HUDEP-2 (cell line): ENCODE measurements around the gene GOT2.
"Not testable (repeated sequence)": the region's sequence is repeated elsewhere in the genome, so short reads cannot be mapped to it uniquely, and the experiment has no call there.

Experiments used
- DNase-seq, 76 experiments: peaks; one replicate each; lab custom pipeline; 2025; ENCODE audit not compliant: unreplicated experiment in 76 of 76; lab: John Stamatoyannopoulos, UW

The GOT2 gene

DNA sequence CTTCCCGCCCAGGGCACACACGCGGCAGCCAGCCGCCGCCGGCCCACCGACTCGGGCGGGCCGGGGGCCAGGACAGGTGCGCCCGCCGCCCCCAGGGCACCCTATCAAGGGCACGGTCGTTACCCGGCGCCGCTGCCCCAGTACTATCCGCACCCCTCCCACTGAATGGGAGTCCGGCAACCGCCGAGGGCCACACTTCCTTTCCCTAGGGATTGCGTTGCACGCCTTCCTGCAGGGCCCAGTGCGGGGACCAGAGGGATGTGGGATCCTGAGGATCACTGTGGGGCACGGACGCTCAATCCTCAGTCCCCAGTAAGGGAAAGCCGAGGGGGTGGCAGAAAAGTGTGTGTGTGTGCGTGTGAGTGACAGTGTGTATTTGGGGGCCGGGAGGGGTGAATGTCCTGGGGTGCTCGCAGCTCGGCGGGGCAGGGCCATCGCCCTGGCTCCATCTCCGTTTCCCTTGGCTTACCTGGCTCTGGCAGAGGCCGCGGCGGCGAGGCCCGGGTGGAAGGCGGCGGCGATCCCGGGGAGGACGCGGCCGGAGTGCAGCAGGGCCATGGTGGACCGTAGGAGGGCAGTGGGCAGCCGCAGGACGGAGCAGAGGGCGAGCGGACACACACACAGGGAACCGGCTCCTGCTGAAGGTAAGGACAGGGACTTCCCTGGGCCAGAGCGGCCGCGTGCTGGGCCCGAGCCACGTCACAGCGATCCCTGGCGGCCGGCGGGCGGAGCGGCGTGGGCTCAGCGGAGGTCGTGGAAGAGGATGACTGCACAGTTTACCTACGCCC lies at the start of gene GOT2:
GOT2 (minus strand) TSS at position 646 of the 788 bp plus-strand sequence; CDS start at position 558, 88 bp downstream.
- DNase-seq: peak in 74 of 76 experiments; percentile 16 to 84 (median 71)

GRCh38 chr16:58779291-58779690 lies 45.2 kb upstream of the GOT2 start:
- not testable (repeated sequence) for DNase-seq

- no peak for DNase-seq
Observed at GRCh38 chr16:58773870-58774269, 39.8 kb upstream of the GOT2 start.

DNA sequence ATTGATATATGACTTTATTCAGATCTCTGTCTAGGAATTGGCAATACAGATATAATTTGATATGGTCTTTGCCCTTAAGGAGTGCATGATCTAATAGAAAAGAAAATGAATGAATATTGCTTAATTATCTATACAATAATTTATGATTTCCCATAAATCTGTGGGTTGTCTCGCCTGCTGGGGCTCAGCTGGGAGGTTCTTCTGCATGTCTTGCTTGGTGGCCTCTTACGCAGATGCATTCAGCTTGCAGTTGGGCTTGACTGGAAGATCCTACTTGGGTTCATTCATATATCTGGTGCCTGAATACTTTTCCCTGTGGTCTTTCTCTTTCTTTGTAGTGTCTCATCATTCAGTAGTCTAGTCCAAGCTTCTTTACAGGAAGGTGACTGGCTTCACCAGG lies 34.0 kb upstream of the GOT2 start:
- DNase-seq: no peak

DNA sequence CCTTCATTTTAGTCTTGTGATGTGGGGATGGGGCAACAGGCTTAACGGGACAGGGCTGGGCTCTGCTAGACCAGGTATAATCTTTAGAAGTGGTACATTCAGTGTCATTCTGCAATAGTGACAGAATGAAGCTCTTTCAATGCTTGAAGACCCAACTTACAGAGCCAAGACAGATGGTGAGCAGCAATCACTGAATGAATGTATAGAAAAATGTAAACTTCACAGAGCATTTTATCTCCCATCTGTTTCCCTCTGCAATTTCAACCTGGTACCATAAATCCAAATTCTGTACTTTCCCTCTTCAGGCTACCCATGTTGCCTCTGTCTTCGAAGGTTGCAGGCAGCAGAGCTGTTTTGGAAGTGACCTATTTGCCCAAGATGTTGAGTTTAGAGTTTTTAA lies 33.5 kb upstream of the GOT2 start:
- DNase-seq: no peak

GRCh38 chr16:58756650-58757332 lies 22.7 kb upstream of the GOT2 start:
- no peak for DNase-seq

GRCh38 chr16:58755989-58756649 lies 22.0 kb upstream of the GOT2 start:
- DNase-seq: peak in 68 of 76 experiments; percentile 6 to 75 (median 47)

- DNase-seq: no peak
Observed at GRCh38 chr16:58753711-58754134, 19.6 kb upstream of the GOT2 start.

- no peak for DNase-seq
Observed at GRCh38 chr16:58744497-58744896, 10.4 kb upstream of the GOT2 start.

- DNase-seq: no peak
Observed at GRCh38 chr16:58741976-58742375, 7.9 kb upstream of the GOT2 start.

DNA sequence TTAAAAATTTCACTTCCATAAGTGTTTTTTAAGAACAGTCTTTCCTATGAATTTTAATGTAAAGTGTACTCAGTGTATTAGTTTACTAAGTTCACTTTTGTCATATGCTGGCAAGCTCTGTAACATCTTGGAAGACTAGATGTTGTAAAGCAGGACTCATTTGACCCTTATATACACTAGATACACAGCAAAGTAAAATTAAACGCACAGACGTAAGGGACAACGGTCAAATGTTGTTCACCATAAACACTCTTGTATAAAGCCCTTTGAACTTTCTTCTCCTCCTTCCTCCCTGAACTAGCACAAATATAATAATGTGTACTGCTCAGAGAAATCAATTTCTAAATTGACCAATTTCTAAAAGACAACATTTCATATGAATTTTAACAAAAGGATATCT lies 7.0 kb upstream of the GOT2 start:
- DNase-seq: no peak

GRCh38 chr16:58738672-58739296 lies 4.7 kb upstream of the GOT2 start:
- no peak for DNase-seq

DNA sequence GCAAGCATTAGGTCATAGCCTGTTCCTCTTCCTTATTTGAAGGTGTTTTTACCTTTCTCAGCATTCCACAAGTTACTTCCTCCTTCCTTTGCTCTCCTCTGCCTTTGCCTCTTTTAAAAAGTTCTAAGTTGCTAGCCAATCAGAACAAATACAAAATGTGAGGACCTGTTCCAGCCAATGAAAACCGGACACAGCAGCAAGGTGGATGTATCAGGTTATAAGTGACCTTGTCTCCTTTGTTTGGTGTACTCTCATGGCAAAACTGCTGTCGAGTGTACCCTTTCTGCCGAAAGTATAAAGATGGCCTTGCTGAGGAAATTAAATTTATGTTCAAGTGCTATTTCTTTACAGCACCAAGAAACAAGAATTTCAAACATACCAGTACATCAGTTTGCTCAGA lies 2.2 kb upstream of the GOT2 start:
- not testable (repeated sequence) for DNase-seq

GRCh38 chr16:58734459-58734787 lies 307 bp upstream of the GOT2 start:
- DNase-seq: no peak

DNA sequence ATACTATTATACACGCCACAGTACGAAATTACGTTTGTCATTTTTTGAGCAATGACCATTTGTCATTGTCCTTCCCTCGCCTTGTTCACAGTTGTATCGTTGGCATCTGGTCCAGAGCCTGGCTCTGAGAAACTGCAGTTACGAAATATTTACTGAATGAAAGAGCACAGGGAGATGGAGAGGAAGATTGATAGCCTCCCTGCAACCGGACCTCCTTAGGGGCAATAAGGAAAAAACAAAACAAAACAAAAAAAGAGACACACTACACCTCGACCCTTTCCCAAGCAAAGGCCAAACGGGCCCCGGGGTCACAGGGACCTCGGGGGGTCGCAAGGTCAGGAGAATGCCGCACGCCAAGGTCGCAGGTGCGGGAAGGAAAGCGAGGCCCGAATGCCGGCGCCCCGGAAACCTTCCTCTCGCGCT lies 857 bp downstream of the GOT2 start:
- DNase-seq: peak in 1 of 76 experiments; percentile 31

- DNase-seq: no peak
Observed at GRCh38 chr16:58732545-58733247, 1.4 kb downstream of the GOT2 start.

GRCh38 chr16:58730724-58731370 lies 3.3 kb downstream of the GOT2 start:
- no peak for DNase-seq

- no peak for DNase-seq
Observed at GRCh38 chr16:58727796-58728568, 6.1 kb downstream of the GOT2 start.

DNA sequence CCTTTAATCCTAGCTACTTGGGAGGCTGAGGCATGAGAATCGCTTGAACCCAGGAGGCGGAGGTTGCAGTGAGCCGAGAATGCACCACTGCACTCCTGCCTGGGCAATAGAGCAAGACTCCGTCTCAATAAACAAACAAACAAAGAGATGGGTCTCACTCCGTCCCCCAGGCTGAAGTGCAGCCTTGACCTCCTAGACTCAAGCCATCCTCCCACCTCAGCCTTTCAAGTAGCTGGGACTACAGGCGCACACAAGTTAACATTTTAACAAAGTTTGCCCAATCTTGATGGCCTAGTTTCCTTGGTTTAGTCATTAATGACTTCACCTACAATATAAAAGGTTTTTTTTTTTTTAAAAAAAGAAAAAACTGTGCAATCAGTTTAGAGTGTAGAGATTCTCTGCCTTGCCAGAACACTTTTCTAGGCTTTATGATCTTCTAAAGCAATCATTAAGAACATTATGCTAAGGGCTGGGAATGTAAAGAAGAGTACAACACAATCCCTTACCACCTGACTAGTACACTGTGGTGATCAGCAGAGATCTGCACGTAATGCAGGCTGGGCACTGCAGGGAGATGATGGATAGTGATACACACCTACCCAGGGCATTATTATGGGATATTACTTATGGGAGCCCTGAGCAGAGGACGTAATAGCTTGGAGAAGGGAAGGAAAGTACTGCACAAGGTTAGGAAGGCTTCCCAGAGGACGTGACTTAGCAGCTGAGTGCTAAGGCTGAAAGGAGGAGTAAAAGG lies 6.9 kb downstream of the GOT2 start:
- DNase-seq: no peak
